Ammon's horn (tissue), 1 donor: ENCODE measurements around the gene FIG4.
"Not testable (repeated sequence)": the region's sequence is repeated elsewhere in the genome, so short reads cannot be mapped to it uniquely, and the experiment has no call there.

ENCODE experiments used
- DNase-seq: peaks from one replicate; pipeline ENCODE4 v3.0.0-alpha.2; 2016; ENCODE audit warnings: low spot score

FIG4 gene

DNA sequence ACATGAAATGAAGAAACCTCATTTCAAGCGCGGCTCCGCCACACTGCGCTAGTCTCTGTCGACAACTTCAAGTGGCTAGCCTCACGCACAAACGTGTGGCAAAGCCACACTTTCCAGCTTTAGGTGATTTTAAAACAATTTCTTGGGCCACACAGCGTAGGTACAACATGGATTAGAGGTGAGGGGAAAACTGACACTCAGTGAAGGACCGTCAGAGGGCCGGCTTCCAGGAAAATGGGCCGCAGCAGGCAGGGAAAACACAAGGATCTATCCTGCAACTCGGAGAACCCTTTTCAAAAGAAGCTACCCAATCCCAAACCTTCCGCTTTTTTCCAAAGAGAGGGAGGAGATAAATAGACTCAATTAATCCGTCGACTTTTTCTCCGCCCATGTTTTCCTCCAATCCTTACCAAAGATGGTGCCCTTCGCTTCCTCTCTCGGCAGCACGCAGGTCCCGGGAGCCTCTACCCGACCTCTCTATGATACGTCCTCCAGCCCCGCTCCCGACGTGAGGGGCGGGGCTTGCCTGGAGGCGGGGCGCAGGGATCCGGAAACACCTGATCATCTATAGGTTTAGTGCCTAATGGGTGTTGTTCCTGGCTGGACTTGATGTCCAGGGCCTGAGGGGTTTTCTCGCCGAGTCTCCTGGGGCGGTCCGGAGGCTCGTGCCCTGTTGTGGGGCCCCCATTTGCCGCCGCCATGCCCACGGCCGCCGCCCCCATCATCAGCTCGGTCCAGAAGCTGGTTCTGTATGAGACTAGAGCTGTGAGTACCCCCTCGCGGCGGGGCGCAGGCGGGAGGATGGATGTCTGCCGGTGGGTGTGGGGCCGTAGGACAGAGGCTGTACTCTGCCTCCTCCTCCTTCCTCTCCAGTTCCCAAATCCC, at the start of gene FIG4, which contains the start of gene AK9:
TSS of gene FIG4 (plus strand) at position 560 of the 885 bp plus-strand sequence. CDS start at position 700, 140 bp downstream.
TSS of gene AK9 (minus strand) at position 466 of the 885 bp plus-strand sequence. CDS start 15,457 bp downstream, outside the sequence.
- DNase-seq, result peak; percentile 98

GRCh38 chr6:109644131-109644530, 47.0 kb upstream of the FIG4 start:
- DNase-seq, result no peak

GRCh38 chr6:109653264-109653663, 37.8 kb upstream of the FIG4 start:
- DNase-seq, result no peak

GRCh38 chr6:109655761-109656262, 35.3 kb upstream of the FIG4 start:
- no peak for DNase-seq

DNA sequence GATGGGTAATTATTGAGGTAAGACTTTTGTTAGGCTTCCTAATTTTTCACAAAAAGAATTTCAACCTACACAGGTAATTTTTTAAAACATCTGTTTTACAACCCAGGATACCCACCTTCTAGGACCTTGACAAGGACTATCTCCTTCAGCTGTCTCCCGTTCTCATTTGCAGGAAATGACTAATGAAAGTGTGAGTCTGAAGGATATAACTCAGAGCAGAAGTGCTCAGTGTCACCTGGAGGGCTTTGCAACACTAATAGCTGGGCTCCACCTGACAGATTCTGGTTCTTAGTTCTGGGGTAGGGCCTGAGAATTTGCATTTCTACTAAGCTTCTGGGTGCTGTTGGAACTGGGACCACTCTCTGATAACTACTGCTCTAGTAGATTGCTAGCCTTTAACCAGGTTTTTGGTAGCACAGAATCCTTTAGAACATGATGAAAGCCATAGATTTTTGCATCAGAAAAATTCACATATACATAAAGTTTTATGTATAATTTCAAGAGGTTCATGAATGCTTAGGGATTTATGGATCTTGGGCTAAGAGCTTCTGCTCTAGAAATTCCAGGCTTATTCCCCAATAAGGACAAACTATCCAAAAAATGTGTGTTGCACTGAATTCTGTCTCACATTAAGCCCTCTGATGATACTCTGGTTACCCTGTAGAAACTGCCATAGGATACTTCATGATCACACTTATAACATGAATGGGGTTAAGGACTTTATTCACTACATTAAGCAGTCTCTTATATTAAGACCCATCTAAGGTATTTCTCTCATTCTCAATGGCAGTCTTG, 30.4 kb upstream of the FIG4 start:
- DNase-seq, result no peak

DNA sequence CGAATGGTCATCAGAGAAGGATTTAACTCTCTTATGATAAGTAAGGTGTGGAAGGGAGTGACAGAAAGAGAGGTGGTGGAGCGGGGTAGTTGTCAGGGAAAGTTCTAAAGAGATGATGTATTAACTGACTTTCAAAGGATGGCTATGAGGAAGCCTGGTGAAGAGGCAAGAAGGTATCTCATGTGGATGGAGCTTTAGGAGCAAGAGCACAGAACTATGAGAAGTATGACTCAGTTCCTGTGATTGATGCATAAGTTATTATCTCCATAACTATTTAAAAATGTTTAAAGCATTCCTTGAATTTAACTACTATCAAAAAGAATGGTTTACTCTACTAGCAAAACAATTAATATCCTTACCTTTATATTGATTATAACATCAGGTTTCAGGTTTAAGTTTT, 28.9 kb upstream of the FIG4 start:
- no peak for DNase-seq

GRCh38 chr6:109669811-109670210, 21.3 kb upstream of the FIG4 start:
- no peak for DNase-seq

DNA sequence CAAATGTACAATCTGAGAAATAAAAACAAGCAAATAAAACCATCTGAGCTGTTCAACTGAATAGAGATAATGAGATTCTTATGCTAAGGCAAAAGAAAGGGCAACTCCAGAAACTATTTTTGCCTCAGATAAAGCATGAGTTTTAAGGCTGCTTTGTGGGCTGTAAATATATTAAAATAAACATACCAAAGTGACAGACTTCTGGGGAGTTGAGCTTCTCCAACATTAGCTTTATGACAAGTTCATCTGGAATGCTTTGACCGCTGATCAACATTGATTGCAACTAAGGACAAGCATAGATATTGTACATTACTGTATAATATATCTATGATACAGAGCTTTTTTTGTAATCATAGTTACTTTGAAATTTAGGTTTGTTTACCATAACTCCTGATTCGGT, 19.4 kb upstream of the FIG4 start:
- no peak for DNase-seq

DNA sequence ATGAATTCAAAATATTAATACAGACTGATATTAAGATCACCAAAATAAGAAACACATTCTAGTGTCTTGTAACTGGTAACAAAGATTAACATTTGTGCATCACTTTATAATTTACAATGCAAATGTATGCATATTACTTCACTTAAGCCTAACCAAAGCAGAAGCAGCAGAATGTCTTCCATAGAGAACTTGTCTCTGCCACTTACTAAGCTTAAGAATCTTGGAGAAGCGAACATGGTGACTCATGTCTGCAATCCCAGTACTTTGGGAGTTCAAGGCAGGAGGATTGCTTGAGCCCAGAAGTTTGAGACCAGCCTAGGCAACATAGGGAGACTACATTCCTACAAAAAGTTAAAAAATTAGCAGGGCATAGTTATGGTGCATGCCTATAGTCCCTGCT, 18.9 kb upstream of the FIG4 start:
- DNase-seq, result no peak

DNA sequence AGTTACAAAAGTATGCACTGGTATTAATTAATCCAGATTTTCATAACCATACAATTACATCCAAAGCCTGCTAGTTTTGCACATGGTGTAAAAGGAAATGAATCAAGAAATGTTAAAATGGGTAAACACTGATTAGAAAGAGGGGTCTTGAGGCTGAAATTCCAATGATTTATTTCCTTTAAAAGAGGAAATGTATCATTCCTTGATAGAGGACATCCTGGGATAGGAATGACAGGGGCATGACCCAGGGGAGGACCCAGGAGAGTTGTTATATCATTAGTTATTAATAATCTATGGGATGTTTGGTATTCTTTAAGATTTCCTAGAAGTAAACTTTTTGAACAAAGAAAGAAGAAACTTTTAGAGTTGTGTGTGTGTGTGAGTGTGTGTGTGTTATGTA, 18.3 kb upstream of the FIG4 start:
- DNase-seq, result no peak

DNA sequence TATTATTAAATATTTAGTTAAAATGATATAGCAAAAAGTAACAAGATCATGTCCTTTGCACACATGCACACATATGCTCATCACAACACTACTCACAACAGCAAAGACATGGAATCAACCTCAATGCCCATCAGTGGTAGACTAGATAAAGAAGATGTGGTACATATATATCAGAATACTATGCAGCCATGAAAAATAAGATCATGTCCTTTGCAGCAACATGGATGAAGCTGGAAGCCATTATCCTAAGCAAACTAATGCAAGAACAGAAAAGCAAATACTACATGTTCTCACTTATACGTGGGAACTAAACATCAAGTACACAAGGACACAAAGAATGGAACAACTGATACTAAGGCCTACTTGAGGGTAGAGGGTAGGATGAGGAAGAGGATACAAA, 14.4 kb upstream of the FIG4 start:
- DNase-seq, result no peak

DNA sequence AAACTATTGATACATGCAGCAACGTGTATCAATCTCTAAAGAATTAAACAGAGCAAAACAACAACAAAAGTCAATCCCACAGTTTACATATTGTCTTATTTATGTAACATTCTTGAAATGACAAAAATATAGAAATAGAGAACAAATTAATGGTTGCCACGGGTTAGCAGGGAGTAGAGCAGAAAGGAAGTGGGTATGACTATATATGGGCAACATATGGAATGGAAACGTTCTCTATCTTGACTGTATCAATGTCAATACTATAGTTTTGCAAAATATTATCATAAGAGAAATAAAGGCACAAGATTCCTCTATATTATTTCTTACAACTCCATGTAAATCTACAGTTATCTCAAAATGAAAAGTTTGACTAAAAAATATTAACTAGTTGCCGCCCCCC, 12.9 kb upstream of the FIG4 start:
- no peak for DNase-seq

- not testable (repeated sequence) for DNase-seq
These were observed 12.2 kb upstream of the FIG4 start for GRCh38 chr6:109678661-109679505.

- DNase-seq, result no peak
These were observed 4.4 kb upstream of the FIG4 start for GRCh38 chr6:109686566-109687265.

DNA sequence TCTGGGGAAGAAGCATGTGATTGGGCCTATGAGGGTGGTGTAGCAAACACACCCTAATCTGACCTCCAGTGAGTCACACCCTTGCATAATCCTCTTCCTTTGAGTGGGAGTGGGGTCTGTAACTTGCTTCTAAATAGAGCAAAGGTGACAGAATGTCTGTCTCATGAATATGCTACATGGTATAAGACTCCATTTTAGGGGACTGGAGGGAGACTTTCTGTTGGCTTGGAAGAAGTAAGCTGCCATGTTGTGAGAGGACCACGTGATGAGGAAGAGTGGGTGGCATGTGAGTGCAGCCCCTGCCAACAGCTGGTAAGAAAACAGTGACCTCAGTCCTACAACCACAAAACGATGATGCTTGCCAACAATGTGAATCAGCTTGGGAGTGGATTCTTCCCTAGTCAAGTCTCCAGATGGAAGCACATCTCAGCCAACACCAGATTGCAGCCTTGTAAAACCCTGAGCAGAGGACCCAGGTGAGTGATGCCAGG, 3.8 kb upstream of the FIG4 start:
- DNase-seq, result no peak

DNA sequence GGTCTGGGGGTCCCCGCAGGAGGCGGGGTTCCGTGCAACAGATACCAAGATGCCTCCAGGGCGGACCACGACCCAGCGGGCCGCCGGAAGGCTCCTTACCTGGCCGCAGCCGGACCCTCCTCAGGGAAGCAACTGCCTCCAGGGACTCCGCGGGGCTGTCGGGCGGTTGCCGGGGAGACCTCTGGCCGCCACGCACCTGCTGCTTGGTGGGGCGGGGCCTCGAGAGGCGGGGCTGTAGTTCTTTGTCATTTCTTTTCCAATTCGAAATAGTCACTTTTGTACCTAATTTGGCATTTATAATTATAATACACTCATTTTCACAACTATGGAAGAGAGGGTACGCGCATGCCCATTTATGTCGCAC, 741 bp upstream of the FIG4 start:
- peak; percentile 55 for DNase-seq

DNA sequence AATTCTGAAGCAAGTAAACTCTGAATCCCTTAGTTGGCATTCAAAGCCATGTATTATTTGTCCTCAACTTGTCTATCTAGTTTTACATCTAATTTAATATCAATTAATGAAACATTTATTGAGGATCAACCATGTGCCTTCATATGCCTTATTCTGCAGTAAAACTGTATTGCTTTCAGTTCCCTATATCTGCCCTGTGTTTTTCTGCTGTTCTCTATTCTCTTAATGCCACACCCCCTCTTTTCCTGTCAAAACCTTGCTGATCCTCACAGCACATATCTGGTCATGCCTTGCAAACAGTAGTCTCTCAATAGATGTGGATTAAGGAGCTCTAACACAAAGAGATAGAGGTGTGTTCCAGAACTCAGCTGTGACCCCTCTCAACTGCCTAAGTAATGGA, 2.0 kb downstream of the FIG4 start:
- no peak for DNase-seq

DNA sequence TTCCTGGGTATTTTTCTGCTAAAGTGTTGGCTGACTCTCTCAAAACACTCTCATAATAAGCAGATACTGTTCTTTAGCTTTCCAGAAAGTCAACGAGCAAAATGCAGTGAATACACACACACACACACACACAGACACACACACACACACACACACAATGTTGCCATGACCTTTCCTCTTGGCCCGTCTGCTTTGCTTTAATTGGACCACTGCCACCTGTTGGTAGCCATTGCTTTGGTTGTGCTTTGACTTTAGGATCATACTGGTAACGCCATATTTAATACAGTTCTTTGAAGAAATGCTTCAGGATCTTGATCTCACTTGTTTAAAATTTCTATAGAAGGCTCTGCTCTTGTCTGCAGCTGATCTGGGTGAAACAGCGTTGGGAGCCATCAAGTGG, 4.4 kb downstream of the FIG4 start:
- no peak for DNase-seq

DNA sequence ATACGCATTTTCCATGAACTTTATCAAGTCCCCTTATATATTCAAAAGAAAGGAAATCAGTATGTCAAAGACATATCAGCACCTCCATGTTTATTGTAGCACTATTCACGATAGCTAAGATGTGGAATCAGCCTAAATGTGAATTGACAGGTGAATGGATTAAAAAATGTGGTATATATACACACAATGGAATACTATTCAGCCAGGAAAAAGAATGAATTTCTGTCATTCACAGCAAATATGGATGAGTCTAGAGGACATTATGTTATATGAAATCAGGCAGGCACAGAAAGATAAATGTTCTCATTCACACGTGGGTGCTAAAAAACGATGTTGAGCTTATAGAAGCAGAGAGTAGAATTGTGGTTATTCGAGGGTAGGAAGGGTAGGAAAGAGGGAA, 5.3 kb downstream of the FIG4 start:
- DNase-seq, result no peak

DNA sequence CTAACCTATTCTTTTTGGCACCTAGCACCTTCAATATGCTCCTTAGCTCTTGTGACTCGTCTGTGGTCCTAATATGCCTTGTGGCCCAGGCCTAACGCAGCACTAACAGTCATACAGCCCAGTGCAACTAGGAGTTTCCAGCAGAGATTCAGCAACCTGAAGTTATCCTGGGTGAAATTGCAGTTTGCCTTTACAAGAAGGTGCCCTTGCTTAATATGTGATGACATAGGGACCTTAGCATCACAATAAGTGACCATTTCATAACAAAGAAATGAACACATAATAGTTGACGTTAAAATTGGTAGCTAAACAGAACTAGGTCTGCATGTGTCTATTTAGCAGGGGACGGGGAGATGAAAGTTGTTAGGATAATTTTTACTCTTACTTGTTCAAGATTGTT, 10.1 kb downstream of the FIG4 start:
- no peak for DNase-seq

GRCh38 chr6:109701774-109702173, 10.7 kb downstream of the FIG4 start:
- no peak for DNase-seq
